ENCODE results near the gene ZNF792.
"Not testable (repeated sequence)": the region's sequence is repeated elsewhere in the genome, so short reads cannot be mapped to it uniquely, and the experiment has no call there.

Gene ZNF792

GRCh38 chr19:34925278-34925855, 38.7 kb downstream of the ZNF792 start:
- no peak for DNase-seq (ENCODE audit: low spot score)

- DNase-seq (ENCODE audit: low spot score): not testable (repeated sequence)
Observed at GRCh38 chr19:34920090-34920786, 43.8 kb downstream of the ZNF792 start.

- DNase-seq (ENCODE audit: low spot score): no peak
Observed at GRCh38 chr19:34918190-34918589, 45.8 kb downstream of the ZNF792 start.

- not testable (repeated sequence) for DNase-seq (ENCODE audit: low spot score)
Observed at GRCh38 chr19:34917144-34917543, 46.9 kb downstream of the ZNF792 start.

GRCh38 chr19:34910770-34911169, 53.3 kb downstream of the ZNF792 start:
- no peak for DNase-seq (ENCODE audit: low spot score)
